Smooth muscle cell (in vitro differentiated cells): ENCODE measurements around the gene TOM1L2. TPM values are rescaled to one million over a fixed set of nuclear protein-coding genes. Genes with fewer than 3 reads are reported as not detected.

Experiments
- DNase-seq: peaks from one replicate; lab custom pipeline; 2025; ENCODE audit not compliant: unreplicated experiment; lab: John Stamatoyannopoulos, UW
- H2AFZ ChIP-seq: fragments of 200-600 bp; sonication (generic); 2 replicates; pipeline ENCODE4 v1.6.0; 2016; ENCODE audit warnings: antibody characterized with exemption, low read depth, mild to moderate bottlenecking
- H3F3A ChIP-seq: fragments of 200-600 bp; sonication (generic); 2 replicates; pipeline ENCODE4 v1.6.0; 2017; ENCODE audit warnings: antibody characterized with exemption, low read depth
- H3K27ac ChIP-seq: fragments of 200-600 bp; sonication (generic); 2 replicates; pipeline ENCODE4 v1.5.1; 2016; ENCODE audit warnings: low read depth, mild to moderate bottlenecking
- H3K27me3 ChIP-seq: fragments of 200-600 bp; sonication (generic); 2 replicates; pipeline ENCODE4 v1.6.1; 2016; ENCODE audit warnings: low read depth, mild to moderate bottlenecking
- H3K36me3 ChIP-seq: fragments of 200-600 bp; sonication (generic); 2 replicates; pipeline ENCODE4 v1.5.1; 2016; ENCODE audit warnings: low read depth
- H3K4me1 ChIP-seq: fragments of 200-600 bp; sonication (generic); 2 replicates; pipeline ENCODE4 v1.5.1; 2016; ENCODE audit warnings: low read depth
- H3K4me2 ChIP-seq: fragments of 200-600 bp; sonication (generic); 2 replicates; pipeline ENCODE4 v1.6.0; 2016; ENCODE audit warnings: mild to moderate bottlenecking
- H3K4me3 ChIP-seq: fragments of 200-600 bp; sonication (generic); 2 replicates; pipeline ENCODE4 v1.5.1; 2016; ENCODE audit warnings: mild to moderate bottlenecking
- H3K79me2 ChIP-seq: fragments of 200-600 bp; sonication (generic); 2 replicates; pipeline ENCODE4 v1.6.0; 2016; ENCODE audit warnings: low read depth, mild to moderate bottlenecking
- H3K9ac ChIP-seq: fragments of 200-600 bp; sonication (generic); 2 replicates; pipeline ENCODE4 v1.6.0; 2016; ENCODE audit warnings: low read depth
- H3K9me3 ChIP-seq: fragments of 200-600 bp; sonication (generic); replicated peaks from 2 replicates; pipeline ENCODE4 v1.5.1; 2016; ENCODE audit warnings: low read depth
- H4K20me1 ChIP-seq: fragments of 200-600 bp; sonication (generic); 2 replicates; pipeline ENCODE4 v1.6.0; 2016; ENCODE audit warnings: low read depth
- CTCF ChIP-seq: fragments of 200-600 bp; sonication (generic); IDR thresholded peaks from 2 replicates; pipeline ENCODE4 v1.5.1; 2017; ENCODE audit warnings: borderline replicate concordance, mild to moderate bottlenecking, antibody characterized with exemption; ENCODE audit not compliant: insufficient read depth, poor library complexity, severe bottlenecking
- WGBS: methylation state at CpG from one replicate; pipeline ENCODE4 v1.1.7; 2016; ENCODE audit warnings: low lambda C conversion rate; 5-methylcytosine and 5-hydroxymethylcytosine counted together
- polyA plus RNA-seq: library from polyadenylated mRNA; unstranded; fragments of >200 nt; fragmentation: Nextera tagmentation; extraction: Ambion mirVana; gene quantifications from 2 replicates; pipeline ENCODE4 v1.2.1, GENCODE V29; 2016
- total RNA-seq: library from RNA; depleted of rRNA; stranded (reverse); fragments of >200 nt; gene quantifications from 2 replicates; pipeline ENCODE4 v1.2.3, GENCODE V29; 2014

TOM1L2 gene
- total and polyA plus RNA-seq, 2 experiments from 2014 or later = 20.3 to 27.0 TPM

GRCh38 chr17:17904166-17905035 is 67.8 kb downstream of the TOM1L2 start:
- no peak for DNase-seq
- no peaks in the 10 kb centered on the region for H3K36me3 ChIP-seq
- WGBS = 89% methylated on average over 9 of the region's 9 CpGs

GRCh38 chr17:17902877-17903276 is 69.3 kb downstream of the TOM1L2 start:
- no peaks in the 10 kb centered on the region for H3F3A ChIP-seq
- H3K9me3 ChIP-seq = no peaks in the 10 kb centered on the region
- no peak for DNase-seq
- H3K4me1 ChIP-seq = no peaks in the 10 kb centered on the region
- no peak overlapping the region for H3K4me2 ChIP-seq
- TF ChIP-seq CTCF = no peak
- H3K27me3 ChIP-seq = no peaks in the 10 kb centered on the region
- 80% methylated on average over 4 of the region's 4 CpGs for WGBS
- no peaks in the 10 kb centered on the region for H3K79me2 ChIP-seq
- no peak overlapping the region for H3K4me3 ChIP-seq
- H2AFZ ChIP-seq = no peak overlapping the region
- no peaks in the 10 kb centered on the region for H3K36me3 ChIP-seq
- H3K27ac ChIP-seq = no peak overlapping the region
- peaks cover 41% of the 10 kb centered on the region for H4K20me1 ChIP-seq
- no peak overlapping the region for H3K9ac ChIP-seq

More at GRCh38 chr17:17904166-17905035, 67.8 kb downstream of the TOM1L2 start:
- H4K20me1 ChIP-seq = peaks cover 39% of the 10 kb centered on the region
- no peak overlapping the region for H2AFZ ChIP-seq
- H3K79me2 ChIP-seq = peaks cover 10% of the 10 kb centered on the region
- no peaks in the 10 kb centered on the region for H3K9me3 ChIP-seq
- H3K27me3 ChIP-seq = no peaks in the 10 kb centered on the region
- no peak overlapping the region for H3K4me2 ChIP-seq
- no peak for TF ChIP-seq CTCF
- no peaks in the 10 kb centered on the region for H3K4me1 ChIP-seq
- H3F3A ChIP-seq = no peaks in the 10 kb centered on the region
- H3K9ac ChIP-seq = no peak overlapping the region
- H3K27ac ChIP-seq = no peak overlapping the region
- H3K4me3 ChIP-seq = no peak overlapping the region

GRCh38 chr17:17902376-17902775 is 69.8 kb downstream of the TOM1L2 start:
- no peak for DNase-seq
- Histone ChIP-seq H3K27me3 (no peaks in the 10 kb centered on the region), H3K4me2 (no peak overlapping the region), H3K79me2 (no peaks in the 10 kb centered on the region), H3F3A (no peaks in the 10 kb centered on the region), H3K36me3 (no peaks in the 10 kb centered on the region), H3K4me1 (no peaks in the 10 kb centered on the region), H3K9me3 (no peaks in the 10 kb centered on the region), H4K20me1 (peaks cover 36% of the 10 kb centered on the region), H2AFZ (no peak overlapping the region), H3K4me3 (no peak overlapping the region), H3K9ac (no peak overlapping the region), H3K27ac (no peak overlapping the region)
- WGBS = 98% methylated on average over 3 of the region's 3 CpGs
- no peak for TF ChIP-seq CTCF
